Osteocyte (in vitro differentiated cells): ENCODE data around the gene TLE2. TPM values are rescaled to one million over a fixed set of nuclear protein-coding genes. Genes with fewer than 3 reads are reported as not detected.

Experiments
- DNase-seq: peaks from one replicate; pipeline ENCODE4 v3.0.0; 2021; ENCODE audit warnings: mixed read lengths; ENCODE audit not compliant: unreplicated experiment; ENCODE audit errors: extremely low spot score
- H3K27ac Mint-ChIP-seq: one replicate; pipeline ENCODE4 v1.8.0; 2021; ENCODE audit warnings: mild to moderate bottlenecking, mixed read lengths; ENCODE audit not compliant: unreplicated experiment
- H3K27me3 Mint-ChIP-seq: one replicate; pipeline ENCODE4 v1.8.0; 2021; ENCODE audit warnings: mixed read lengths; ENCODE audit not compliant: unreplicated experiment
- H3K36me3 Mint-ChIP-seq: one replicate; pipeline ENCODE4 v1.8.0; 2021; ENCODE audit warnings: mixed read lengths; ENCODE audit not compliant: unreplicated experiment
- H3K4me1 Mint-ChIP-seq: one replicate; pipeline ENCODE4 v1.8.0; 2021; ENCODE audit warnings: mixed read lengths; ENCODE audit not compliant: unreplicated experiment
- H3K4me3 Mint-ChIP-seq: one replicate; pipeline ENCODE4 v1.8.0; 2021; ENCODE audit warnings: mild to moderate bottlenecking, moderate library complexity, mixed read lengths; ENCODE audit not compliant: unreplicated experiment
- H3K9me3 Mint-ChIP-seq: one replicate; pipeline ENCODE4 v1.8.0; 2021; ENCODE audit warnings: mixed read lengths; ENCODE audit not compliant: unreplicated experiment
- total RNA-seq: library from RNA; stranded (reverse); gene quantifications from 2 replicates; pipeline ENCODE4 v1.2.1, GENCODE V29; 2021
- TF ChIP-seq, protein P1 (sequence below): fragments of 200-600 bp; sonication (generic); IDR thresholded peaks from 2 replicates; pipeline ENCODE4 v1.5.0; 2021; ENCODE audit warnings: antibody characterized with exemption, mild to moderate bottlenecking, moderate library complexity

The TLE2 gene
- total RNA-seq, 1 donor from 2014 or later = 13.2 TPM

DNA sequence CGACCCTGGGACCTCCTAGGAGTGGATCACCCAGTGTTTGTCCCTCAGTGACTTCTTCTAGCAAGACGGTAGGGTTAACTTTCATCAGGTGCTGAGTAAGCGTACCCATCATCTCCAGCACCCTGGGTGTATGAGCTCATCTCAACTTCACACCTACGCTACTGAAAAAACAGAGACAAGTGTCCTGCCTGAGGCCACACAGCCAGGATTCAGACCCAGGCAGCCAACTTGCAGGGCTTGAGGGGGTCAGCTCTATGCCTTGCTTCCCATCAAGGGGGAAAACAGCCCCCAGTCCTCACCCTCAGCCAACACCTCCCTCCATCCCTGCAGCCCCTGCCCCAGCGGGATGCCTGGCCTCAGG is 4.6 kb downstream of the TLE2 start:
- Mint-ChIP-seq H3K4me3 (no peak overlapping the region), H3K27me3 (peaks cover 32% of the 10 kb centered on the region), H3K4me1 (peaks cover 7% of the 10 kb centered on the region), H3K9me3 (no peaks in the 10 kb centered on the region), H3K36me3 (no peaks in the 10 kb centered on the region), H3K27ac (no peak overlapping the region)
- no peak for DNase-seq
- TF ChIP-seq, protein P1, sequence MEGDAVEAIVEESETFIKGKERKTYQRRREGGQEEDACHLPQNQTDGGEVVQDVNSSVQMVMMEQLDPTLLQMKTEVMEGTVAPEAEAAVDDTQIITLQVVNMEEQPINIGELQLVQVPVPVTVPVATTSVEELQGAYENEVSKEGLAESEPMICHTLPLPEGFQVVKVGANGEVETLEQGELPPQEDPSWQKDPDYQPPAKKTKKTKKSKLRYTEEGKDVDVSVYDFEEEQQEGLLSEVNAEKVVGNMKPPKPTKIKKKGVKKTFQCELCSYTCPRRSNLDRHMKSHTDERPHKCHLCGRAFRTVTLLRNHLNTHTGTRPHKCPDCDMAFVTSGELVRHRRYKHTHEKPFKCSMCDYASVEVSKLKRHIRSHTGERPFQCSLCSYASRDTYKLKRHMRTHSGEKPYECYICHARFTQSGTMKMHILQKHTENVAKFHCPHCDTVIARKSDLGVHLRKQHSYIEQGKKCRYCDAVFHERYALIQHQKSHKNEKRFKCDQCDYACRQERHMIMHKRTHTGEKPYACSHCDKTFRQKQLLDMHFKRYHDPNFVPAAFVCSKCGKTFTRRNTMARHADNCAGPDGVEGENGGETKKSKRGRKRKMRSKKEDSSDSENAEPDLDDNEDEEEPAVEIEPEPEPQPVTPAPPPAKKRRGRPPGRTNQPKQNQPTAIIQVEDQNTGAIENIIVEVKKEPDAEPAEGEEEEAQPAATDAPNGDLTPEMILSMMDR = no peak

DNA sequence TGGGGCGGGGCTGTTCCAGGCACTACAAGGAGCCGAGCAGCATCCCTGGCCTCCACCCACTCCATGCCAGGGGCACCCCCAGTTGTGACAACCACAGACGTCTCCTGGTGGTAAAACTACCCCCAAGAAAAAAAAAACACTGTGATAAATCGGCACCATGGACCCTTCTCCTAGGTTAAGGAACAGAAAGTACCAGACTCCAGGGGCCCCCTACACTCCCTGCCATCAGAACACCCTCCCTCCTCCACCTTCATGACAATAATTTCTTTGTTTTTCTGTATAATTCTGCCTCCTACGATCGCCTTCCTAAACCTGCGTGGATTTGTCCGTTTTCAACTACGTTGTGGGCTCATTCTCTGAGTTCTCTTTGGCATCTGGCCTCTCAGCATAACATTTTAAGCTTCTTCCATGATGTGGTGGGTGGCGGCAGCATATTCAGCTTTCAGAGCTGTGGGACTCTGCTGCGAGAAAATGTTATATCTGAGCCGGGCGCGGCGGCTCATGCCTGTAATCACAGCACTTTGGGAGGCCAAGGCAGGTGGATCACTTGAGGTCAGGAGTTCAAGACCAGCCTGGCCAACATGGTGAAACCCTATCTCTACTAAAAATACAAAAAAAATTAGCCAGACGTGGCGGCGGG is 8.6 kb downstream of the TLE2 start:
- Mint-ChIP-seq H3K36me3 (no peaks in the 10 kb centered on the region), H3K27me3 (peaks cover 19% of the 10 kb centered on the region), H3K9me3 (no peaks in the 10 kb centered on the region), H3K4me3 (no peak overlapping the region), H3K27ac (no peak overlapping the region), H3K4me1 (peaks cover 2% of the 10 kb centered on the region)
- no peak for DNase-seq
- TF ChIP-seq, protein P1 = no peak

DNA sequence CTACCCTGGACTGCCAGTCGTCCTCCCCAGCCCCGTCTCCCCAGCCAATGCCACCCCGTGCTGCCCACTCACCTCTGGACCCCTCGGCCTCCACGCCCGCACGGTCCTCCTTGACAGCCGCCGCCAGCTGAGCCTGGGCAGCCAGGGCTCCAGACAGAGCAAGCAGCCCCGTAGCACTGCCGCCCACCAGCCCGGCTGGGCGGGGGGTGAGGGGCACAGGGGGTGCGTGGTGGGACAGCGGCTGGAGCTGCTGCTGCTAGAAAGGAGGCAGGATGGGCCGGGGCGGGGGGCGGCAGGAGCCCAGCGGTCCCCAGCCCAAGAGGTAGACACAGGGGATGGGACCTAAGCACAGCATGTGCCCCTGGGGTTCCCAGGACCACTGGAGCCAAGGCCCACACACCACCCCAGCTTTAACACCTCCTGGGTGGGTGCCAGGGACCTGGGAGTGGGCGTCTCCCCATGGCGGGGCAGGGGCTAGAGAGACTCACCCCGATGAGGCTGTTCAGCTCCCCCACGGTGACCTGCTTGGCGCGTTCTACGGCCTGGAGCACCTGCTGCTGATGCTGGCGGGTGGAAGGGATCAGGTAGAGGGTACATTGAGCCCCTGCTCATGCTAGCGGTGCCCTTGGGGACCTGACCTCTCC is 9.7 kb downstream of the TLE2 start:
- DNase-seq = no peak
- peaks cover 10% of the 10 kb centered on the region for H3K27me3 Mint-ChIP-seq
- no peak overlapping the region for H3K27ac Mint-ChIP-seq
- peaks cover 1% of the 10 kb centered on the region for H3K4me1 Mint-ChIP-seq
- H3K9me3 Mint-ChIP-seq = no peaks in the 10 kb centered on the region
- TF ChIP-seq, protein P1 = no peak
- no peak overlapping the region for H3K4me3 Mint-ChIP-seq
- H3K36me3 Mint-ChIP-seq = peaks cover 4% of the 10 kb centered on the region

DNA sequence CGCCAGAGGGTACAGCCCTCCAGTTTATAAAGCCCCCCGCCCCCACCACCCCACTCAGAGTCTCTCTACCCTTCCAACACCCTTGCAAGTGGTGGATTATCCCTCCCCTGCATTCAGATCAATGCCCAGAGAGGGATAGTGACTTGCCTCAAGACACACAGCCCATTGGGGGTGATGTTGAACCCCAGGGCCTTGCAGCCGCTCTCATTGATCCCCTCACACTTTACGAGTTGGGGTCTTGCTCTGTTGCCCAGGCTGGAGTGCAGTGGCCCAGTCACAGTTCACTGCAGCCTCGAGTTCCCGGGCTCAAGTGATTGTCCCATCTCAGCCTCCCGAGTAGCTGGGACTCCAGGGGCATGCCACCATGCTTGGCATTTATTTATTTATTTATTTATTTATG is 11.2 kb downstream of the TLE2 start:
- H3K9me3 Mint-ChIP-seq = no peaks in the 10 kb centered on the region
- H3K27me3 Mint-ChIP-seq = peaks cover 3% of the 10 kb centered on the region
- H3K4me1 Mint-ChIP-seq = peaks cover 6% of the 10 kb centered on the region
- peaks cover 4% of the 10 kb centered on the region for H3K36me3 Mint-ChIP-seq
- H3K27ac Mint-ChIP-seq = no peak overlapping the region
- H3K4me3 Mint-ChIP-seq = no peak overlapping the region
- TF ChIP-seq, protein P1 = no peak
- DNase-seq = no peak

DNA sequence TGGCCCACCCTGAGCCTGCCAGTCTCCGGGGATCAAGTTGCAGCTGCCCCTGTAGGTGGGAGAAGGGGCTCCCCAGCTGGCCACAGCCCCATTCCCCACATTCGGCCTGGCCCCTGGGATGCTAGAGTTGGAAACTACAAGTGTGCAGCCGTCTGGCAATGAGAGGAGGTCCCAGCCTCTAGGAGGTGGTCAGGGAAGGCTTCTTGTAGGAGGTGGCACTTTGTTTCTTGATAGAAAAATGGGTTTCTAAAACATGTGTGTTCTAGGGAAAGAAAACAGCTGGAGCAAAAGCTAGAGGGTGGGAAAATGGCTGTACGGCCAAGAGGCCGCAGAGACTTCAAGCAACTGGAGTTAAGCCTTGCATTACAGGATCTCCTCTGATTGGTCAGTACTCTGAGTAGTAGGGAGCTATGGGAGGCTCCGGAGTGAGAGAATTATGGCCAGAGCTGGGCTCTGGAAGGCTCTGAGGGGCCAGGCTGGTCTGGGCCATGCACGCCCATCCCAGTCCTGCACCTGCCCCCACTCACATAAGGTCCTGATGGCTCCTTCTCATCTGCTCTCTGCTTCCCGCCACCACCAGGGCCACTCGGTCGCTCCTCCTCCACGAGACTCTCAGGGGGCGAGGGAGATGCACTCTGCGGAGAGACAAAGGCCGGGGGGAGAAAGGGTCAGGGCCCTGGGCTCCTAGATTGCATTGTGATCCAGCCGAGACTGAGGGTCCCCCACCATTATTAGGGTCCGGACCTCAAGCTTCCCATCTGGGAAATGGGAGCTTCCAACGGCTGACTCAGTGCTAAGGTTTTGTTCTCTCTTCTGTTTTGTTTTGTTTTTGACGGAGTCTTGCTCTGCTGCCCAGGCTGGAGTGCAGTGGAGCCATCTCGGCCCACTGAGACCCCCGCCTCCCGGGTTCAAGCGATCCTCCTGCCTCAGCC is 13.7 kb downstream of the TLE2 start:
- Mint-ChIP-seq H3K9me3 (no peaks in the 10 kb centered on the region), H3K27ac (no peak overlapping the region), H3K27me3 (peaks cover 3% of the 10 kb centered on the region), H3K36me3 (peaks cover 4% of the 10 kb centered on the region), H3K4me1 (peaks cover 6% of the 10 kb centered on the region), H3K4me3 (no peak overlapping the region)
- TF ChIP-seq, protein P1 = no peak
- DNase-seq = no peak
